LNCaP clone FGC (cell line): ENCODE measurements around the gene TMEM170A.
"Not testable (repeated sequence)": the region's sequence is repeated elsewhere in the genome, so short reads cannot be mapped to it uniquely, and the experiment has no call there.

ENCODE experiments used
- DNase-seq: peaks from one replicate; pipeline ENCODE4 v3.0.0-alpha.2; 2011; ENCODE audit warnings: low read depth
- H3K4me3 ChIP-seq: 2 replicates; pipeline ENCODE4 v1.5.1; 2011; ENCODE audit warnings: mild to moderate bottlenecking, low read depth, low read length, control low read depth
- CTCF ChIP-seq: IDR thresholded peaks from 2 replicates; pipeline ENCODE4 v1.5.1; 2012; ENCODE audit warnings: mild to moderate bottlenecking; ENCODE audit not compliant: control insufficient read depth, insufficient read depth; ENCODE audit errors: extremely low read depth

The TMEM170A gene

GRCh38 chr16:75458029-75458428 is 6.5 kb downstream of the TMEM170A start:
- TF ChIP-seq CTCF, result no peak
- peak; percentile 75 for DNase-seq
- H3K4me3 ChIP-seq, result no peak overlapping the region

DNA sequence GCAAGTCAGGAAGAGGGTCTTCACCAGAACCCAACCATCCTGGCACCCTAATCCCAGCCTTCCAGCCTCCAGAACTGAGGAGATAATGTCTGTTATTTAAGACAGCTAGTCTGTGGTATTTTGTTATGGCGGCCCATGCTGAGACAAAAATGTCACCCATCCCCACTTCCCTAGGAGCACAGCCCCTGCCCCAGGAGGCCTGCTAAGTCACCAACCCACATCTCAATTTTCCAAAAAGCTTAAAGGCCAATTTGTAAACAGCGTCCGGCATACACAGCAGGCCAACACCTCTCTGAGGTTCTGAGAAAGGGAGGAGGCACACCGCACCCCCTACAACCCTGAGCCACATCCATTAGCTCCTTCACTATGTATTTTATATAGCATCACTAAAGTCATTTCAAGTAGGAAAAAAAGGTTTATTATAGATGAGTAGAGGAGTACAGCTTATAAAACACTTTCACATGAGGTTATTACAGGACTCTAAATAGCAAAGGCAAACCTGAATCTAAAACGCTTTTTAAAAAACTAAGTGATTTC is 6.9 kb downstream of the TMEM170A start:
- DNase-seq, result no peak
- TF ChIP-seq CTCF, result no peak
- no peak overlapping the region for H3K4me3 ChIP-seq

GRCh38 chr16:75456971-75457370 is 7.5 kb downstream of the TMEM170A start:
- no peak overlapping the region for H3K4me3 ChIP-seq
- DNase-seq, result no peak
- TF ChIP-seq CTCF, result no peak

GRCh38 chr16:75456486-75456885 is 8.0 kb downstream of the TMEM170A start:
- not testable (repeated sequence) for H3K4me3 ChIP-seq, DNase-seq

DNA sequence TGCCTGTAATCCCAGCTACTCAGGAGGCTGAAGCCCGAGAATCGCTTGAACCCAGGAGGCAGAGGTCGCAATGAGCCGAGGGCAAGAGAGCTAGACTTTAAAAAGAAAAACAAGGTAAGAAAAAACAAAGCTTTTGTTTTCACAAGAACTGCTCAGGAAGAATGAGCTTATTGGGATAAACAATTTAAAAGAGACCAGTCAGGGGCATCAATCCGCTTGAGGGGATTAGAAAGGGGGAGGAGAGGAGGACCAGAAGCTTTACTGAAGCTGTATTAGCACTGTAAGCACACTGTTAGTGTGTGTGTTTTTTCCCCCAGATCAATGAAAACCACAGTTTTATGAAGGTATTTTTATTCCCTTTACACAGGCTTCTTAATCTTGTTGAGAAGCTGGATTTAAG is 8.8 kb downstream of the TMEM170A start:
- no peak overlapping the region for H3K4me3 ChIP-seq
- no peak for DNase-seq
- TF ChIP-seq CTCF, result no peak

- no peak overlapping the region for H3K4me3 ChIP-seq
- DNase-seq, result no peak
- no peak for TF ChIP-seq CTCF
These were observed 11.9 kb downstream of the TMEM170A start for GRCh38 chr16:75452464-75453190.

DNA sequence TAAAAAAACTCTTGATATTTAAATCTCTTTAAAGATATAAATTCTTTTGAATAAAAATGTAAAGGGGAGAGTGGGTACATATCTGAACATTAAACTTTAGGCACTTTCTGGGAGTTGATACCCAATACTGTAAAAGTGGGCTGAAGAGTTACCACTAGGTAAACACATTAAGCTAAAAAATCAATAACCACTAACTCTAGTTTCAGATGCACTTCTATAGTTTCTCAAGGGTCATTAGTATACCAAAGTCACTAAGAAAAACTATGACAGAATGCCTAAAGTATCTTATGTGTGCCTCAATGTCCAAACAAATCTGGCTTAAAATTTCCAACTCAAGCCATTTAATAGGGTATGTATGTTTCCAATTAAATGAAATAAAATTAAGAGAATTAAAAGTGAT is 18.1 kb downstream of the TMEM170A start:
- DNase-seq, result no peak
- no peak overlapping the region for H3K4me3 ChIP-seq
- no peak for TF ChIP-seq CTCF
